SK-N-SH (cell line): Measurements from ENCODE around the gene NEK6. TPM values are rescaled to one million over a fixed set of nuclear protein-coding genes. Genes with fewer than 3 reads are reported as not detected.

Experiments used
- CTCF ChIA-PET: fragments of 300-600, 350-600 bp; formaldehyde crosslinking; extraction: SDS; loops from one replicate; lab custom pipeline; 2021; lab: Yijun Ruan, JAX
- POLR2A ChIA-PET: fragments of 350-600 bp; sonication (Branson Sonifier 250); formaldehyde crosslinking; extraction: SDS; loops from one replicate; lab custom pipeline; 2020; ENCODE audit warnings: antibody characterized with exemption, inconsistent platforms; lab: Yijun Ruan, JAX
- DNase-seq: peaks from one replicate; pipeline ENCODE4 v3.0.0; 2012
- H2AFZ ChIP-seq: fragments of 200-600 bp; sonication (generic); 2 replicates; pipeline ENCODE4 v1.8.1; 2016; ENCODE audit warnings: antibody characterized with exemption, mild to moderate bottlenecking, low read depth
- H3F3A ChIP-seq: fragments of 200-600 bp; sonication (generic); replicated peaks from 2 replicates; pipeline ENCODE3; 2016; ENCODE audit warnings: antibody characterized with exemption, mild to moderate bottlenecking; ENCODE audit not compliant: insufficient read depth
- H3K27ac ChIP-seq, 2 experiments: fragments of 200-500 bp in 1 of 2; fragments of 200-600 bp in 1 of 2; sonication (Bioruptor generic) in 1 of 2; sonication (generic), shearing (Covaris generic) in 1 of 2; 2 replicates each; pipeline versions ENCODE4 v1.5.1 to v1.6.1; 2014 to 2016; ENCODE audit warnings: low read depth in 2 of 2, inconsistent platforms in 1 of 2, low read length in 1 of 2, mild to moderate bottlenecking in 1 of 2, mixed read lengths in 1 of 2
- H3K27me3 ChIP-seq: fragments of 200-600 bp; sonication (generic), shearing (Covaris generic); 2 replicates; pipeline ENCODE4 v1.6.1; 2016; ENCODE audit warnings: mixed run types; ENCODE audit not compliant: insufficient read depth
- H3K36me3 ChIP-seq, 2 experiments: fragments of 200-500 bp in 1 of 2; fragments of 200-600 bp in 1 of 2; sonication (Bioruptor generic) in 1 of 2; sonication (generic) in 1 of 2; replicated peaks in 1 of 2; 2 replicates each; pipeline versions ENCODE3 to v1.5.1; 2014 to 2016; ENCODE audit warnings: low read length in 1 of 2, mild to moderate bottlenecking in 1 of 2; ENCODE audit not compliant: insufficient read depth in 2 of 2, control insufficient read depth in 1 of 2
- H3K4me1 ChIP-seq, 2 experiments: fragments of 200-500 bp in 1 of 2; fragments of 200-600 bp in 1 of 2; sonication (Bioruptor generic) in 1 of 2; sonication (generic), shearing (Covaris generic) in 1 of 2; 2 replicates each; pipeline versions ENCODE4 v1.5.1 to v1.6.1; 2014 to 2016; ENCODE audit warnings: low read depth in 1 of 2, low read length in 1 of 2, mixed run types in 1 of 2; ENCODE audit not compliant: insufficient read depth in 2 of 2, control insufficient read depth in 1 of 2
- H3K4me2 ChIP-seq: fragments of 200-600 bp; sonication (generic), shearing (Covaris generic); 2 replicates; pipeline ENCODE4 v1.6.1; 2017; ENCODE audit warnings: mixed run types
- H3K4me3 ChIP-seq, 2 experiments: fragments of 200-500 bp in 1 of 2; fragments of 200-600 bp in 1 of 2; sonication (Bioruptor generic) in 1 of 2; sonication (generic), shearing (Covaris generic) in 1 of 2; 2 replicates each; pipeline versions ENCODE4 v1.5.1 to v1.8.1; 2014 to 2016; ENCODE audit warnings: low read depth in 2 of 2, inconsistent platforms in 1 of 2, low read length in 1 of 2, mild to moderate bottlenecking in 1 of 2, mixed read lengths in 1 of 2, moderate library complexity in 1 of 2
- H3K79me2 ChIP-seq: fragments of 200-600 bp; sonication (generic); 2 replicates; pipeline ENCODE4 v1.8.1; 2017; ENCODE audit warnings: mild to moderate bottlenecking; ENCODE audit not compliant: insufficient read depth
- H3K9ac ChIP-seq: fragments of 200-600 bp; sonication (generic); 2 replicates; pipeline ENCODE4 v1.6.1; 2017; ENCODE audit warnings: mixed run types
- H3K9me2 ChIP-seq: fragments of 200-600 bp; sonication (generic); 2 replicates; pipeline ENCODE4 v1.6.1; 2017; ENCODE audit warnings: mixed run types
- H3K9me3 ChIP-seq: fragments of 200-600 bp; sonication (generic); 2 replicates; pipeline ENCODE4 v1.6.1; 2017; ENCODE audit warnings: mixed run types, mild to moderate bottlenecking, moderate library complexity
- H4K20me1 ChIP-seq: fragments of 200-600 bp; sonication (generic); 2 replicates; pipeline ENCODE4 v1.6.1; 2017; ENCODE audit warnings: mild to moderate bottlenecking, mixed run types; ENCODE audit not compliant: insufficient read depth
- ELF1 ChIP-seq: IDR thresholded peaks from 2 replicates; pipeline ENCODE4 v1.4.0; 2012
- EP300 ChIP-seq, 2 experiments: IDR thresholded peaks; 2 replicates each; pipeline versions ENCODE4 v1.4.0 to v1.6.1; 2012; ENCODE audit warnings: borderline replicate concordance in 1 of 2, low read depth in 1 of 2, low read length in 1 of 2
- FOSL2 ChIP-seq: IDR thresholded peaks from 2 replicates; pipeline ENCODE4 v1.4.0; 2012; ENCODE audit warnings: low read depth, mild to moderate bottlenecking, moderate library complexity, borderline replicate concordance
- MAX ChIP-seq: IDR thresholded peaks from 2 replicates; pipeline ENCODE4 v1.4.0; 2012; ENCODE audit warnings: low read depth
- MXI1 ChIP-seq: IDR thresholded peaks from 2 replicates; pipeline ENCODE4 v1.6.1; 2012; ENCODE audit warnings: mild to moderate bottlenecking, low read depth, low read length, improper control_type of control experiment
- RCOR1 ChIP-seq: fragments of 150-350 bp; IDR thresholded peaks from 2 replicates; pipeline ENCODE4 v1.6.1; 2017; ENCODE audit warnings: antibody characterized with exemption, low read length
- SIN3A ChIP-seq: IDR thresholded peaks from 2 replicates; pipeline ENCODE4 v1.6.1; 2012; ENCODE audit warnings: low read depth, mild to moderate bottlenecking, low read length, moderate library complexity, borderline replicate concordance
- TAF1 ChIP-seq: IDR thresholded peaks from 2 replicates; pipeline ENCODE4 v1.6.1; 2012; ENCODE audit warnings: low read depth, mild to moderate bottlenecking, low read length, moderate library complexity, borderline replicate concordance
- TCF12 ChIP-seq: IDR thresholded peaks from 2 replicates; pipeline ENCODE4 v1.4.0; 2012
- ZBTB33 ChIP-seq: IDR thresholded peaks from 2 replicates; pipeline ENCODE4 v1.4.0; 2012; ENCODE audit warnings: low read depth, borderline replicate concordance
- WGBS: methylation state at CpG from one replicate; pipeline ENCODE4 v1.1.6; 2017; ENCODE audit warnings: low lambda C conversion rate; 5-methylcytosine and 5-hydroxymethylcytosine counted together
- polyA plus RNA-seq, 3 experiments: library from polyadenylated mRNA; depleted of rRNA; stranded (reverse); fragments of >200 nt; gene quantifications; 2 replicates each; pipeline ENCODE4 v1.2.3, GENCODE V29; 2012

NEK6 gene
- polyA plus RNA-seq, 1 of the 3 experiments (the other 2 are of a cell fraction): 89.8 TPM

- CTCF ChIA-PET: interaction anchor here (0.9 to 1.8 kb wide), 2 partner anchors 38 to 130 kb away, joined by 3 to 7 read pairs; no protein-coding TSS in a partner anchor
- no peak overlapping the region for H3K4me3 ChIP-seq
- H3K4me1 ChIP-seq: peaks cover 13 to 33% of the 10 kb centered on the region in 2 experiments
- H3K9me2 ChIP-seq: no peaks in the 10 kb centered on the region
- DNase-seq: no peak
- H3K9me3 ChIP-seq: no peaks in the 10 kb centered on the region
- no peak for TF ChIP-seq ZBTB33
- no peak for TF ChIP-seq TAF1
- TF ChIP-seq MXI1: no peak
- TF ChIP-seq TCF12: peak; percentile 44; the same call in 1 of the 2 replicates
- no peak for TF ChIP-seq EP300 (IDR thresholded peaks at IDR 0.05; ENCODE audit: borderline replicate concordance in 1 of 2, low read depth in 1 of 2, low read length in 1 of 2)
- peak; percentile 23; the same call in 1 of the 2 replicates for TF ChIP-seq FOSL2
- TF ChIP-seq MAX: peak; percentile 26; the same call in 1 of the 2 replicates
- no peak for TF ChIP-seq ELF1
- TF ChIP-seq, all 33 proteins: peak for 3
- Histone ChIP-seq H4K20me1 (peaks cover 7% of the 10 kb centered on the region; the same call in 1 of the 2 replicates), H3K27ac (no peak overlapping the region; a peak in 1 of 4 replicates), H2AFZ (no peak overlapping the region), H3K27me3 (no peaks in the 10 kb centered on the region), H3K36me3 (no peaks in the 10 kb centered on the region), H3F3A (peaks cover 54% of the 10 kb centered on the region), H3K4me2 (0 out of 2 replicates have a peak overlapping the region, but pooled peaks have one; percentile 68), H3K9ac (no peak overlapping the region), H3K79me2 (peaks cover 41% of the 10 kb centered on the region)
- 67% methylated on average over 11 of the region's 11 CpGs for WGBS
- POLR2A ChIA-PET: no interaction called here
Observed at GRCh38 chr9:124256517-124257069, 1.2 kb upstream of the NEK6 start.

DNA sequence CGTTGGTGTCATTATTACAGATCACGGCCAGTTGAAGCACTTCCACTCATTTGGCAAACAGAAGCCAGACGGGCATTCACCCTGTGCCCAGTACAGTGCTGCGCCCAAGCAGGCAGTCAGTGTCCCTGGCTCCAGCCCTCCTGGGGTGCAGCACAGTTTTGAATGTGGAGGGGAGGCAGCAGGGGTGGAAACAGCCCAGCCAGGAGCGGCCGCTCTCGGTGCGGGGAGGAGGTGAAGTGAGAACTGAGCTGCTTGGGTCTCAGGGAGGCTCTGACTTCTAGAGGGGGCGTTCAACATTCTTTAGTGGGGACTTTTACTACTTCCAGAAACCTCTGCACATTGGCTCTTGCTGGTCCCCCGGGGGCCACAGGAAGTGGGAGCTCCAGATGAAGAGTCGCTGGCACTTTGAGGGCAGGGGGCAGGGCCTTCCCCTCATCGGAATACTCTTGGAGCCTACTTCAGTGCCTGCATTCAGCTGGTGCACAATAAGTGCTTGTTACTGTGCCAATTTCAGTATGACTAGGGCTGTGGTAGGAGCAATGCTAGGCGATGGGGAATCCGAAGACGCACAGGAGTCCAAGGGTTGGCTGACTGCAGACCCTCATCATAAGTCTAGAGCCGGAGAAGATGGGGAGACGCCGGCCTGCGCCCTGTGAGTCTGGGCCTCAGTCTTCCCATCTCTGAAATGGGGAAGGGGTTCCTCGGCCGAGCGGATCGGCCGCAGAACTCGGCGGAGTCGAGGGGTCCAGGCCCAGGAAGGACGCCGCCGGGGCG, 492 bp upstream of the NEK6 start:
- Histone ChIP-seq H3K79me2 (peaks cover 47% of the 10 kb centered on the region), H3K9me3 (no peaks in the 10 kb centered on the region), H4K20me1 (peaks cover 14% of the 10 kb centered on the region; the same call in 1 of the 2 replicates), H3K36me3 (no peaks in the 10 kb centered on the region), H3K9ac (peak overlapping the region; percentile 45; the same call in 1 of the 2 replicates), H3K4me2 (peak overlapping the region; percentile 68; the same call in 1 of the 2 replicates), H3K27me3 (no peaks in the 10 kb centered on the region), H3K4me3 (peak overlapping the region; percentile 57 to 60), H3K9me2 (no peaks in the 10 kb centered on the region), H3K4me1 (peaks cover 10 to 33% of the 10 kb centered on the region in 2 experiments), H3K27ac (peak overlapping the region in 1 of 2 experiments; percentile 51; a peak in 2 of 4 replicates), H2AFZ (0 out of 2 replicates have a peak overlapping the region, but pooled peaks have one; percentile 38), H3F3A (peaks cover 50% of the 10 kb centered on the region)
- POLR2A ChIA-PET: no interaction called here
- TF ChIP-seq RCOR1 (0 out of 2 replicates have a peak, but pooled peaks have one; percentile 9), SIN3A (no peak)
- 72% methylated on average over 15 of the region's 31 CpGs for WGBS
- CTCF ChIA-PET: interaction anchor here (0.9 to 1.8 kb wide), 2 partner anchors 39 to 131 kb away, joined by 4 to 7 read pairs; no protein-coding TSS in a partner anchor
- no peak for DNase-seq
